HuH-7.5 (cell line): ENCODE data around the gene PDCD4.
"Not testable (repeated sequence)": the region's sequence is repeated elsewhere in the genome, so short reads cannot be mapped to it uniquely, and the experiment has no call there.

Source experiments
- DNase-seq: peaks from one replicate; pipeline ENCODE4 v3.0.0; 2011; ENCODE audit warnings: low spot score

The PDCD4 gene

DNA sequence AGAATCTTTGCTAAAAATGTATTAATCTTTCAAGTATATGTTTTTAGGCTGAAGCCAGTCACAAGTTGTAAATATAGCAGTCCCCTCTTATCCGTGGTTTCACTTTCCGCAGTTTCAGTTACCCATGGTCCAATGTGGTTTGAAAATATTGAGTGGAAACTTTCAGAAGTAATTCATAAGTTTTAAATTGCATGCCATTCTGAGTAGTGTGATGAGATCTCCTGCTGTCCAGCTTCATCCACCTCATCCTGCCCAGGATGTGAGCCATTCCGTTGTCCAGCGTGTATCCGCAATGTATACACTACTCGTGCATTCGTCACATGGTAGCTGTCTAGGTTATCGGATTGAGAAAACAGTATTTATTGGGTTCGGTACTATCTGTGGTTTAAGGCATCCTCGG, 12.2 kb downstream of the PDCD4 start:
- no peak for DNase-seq

DNA sequence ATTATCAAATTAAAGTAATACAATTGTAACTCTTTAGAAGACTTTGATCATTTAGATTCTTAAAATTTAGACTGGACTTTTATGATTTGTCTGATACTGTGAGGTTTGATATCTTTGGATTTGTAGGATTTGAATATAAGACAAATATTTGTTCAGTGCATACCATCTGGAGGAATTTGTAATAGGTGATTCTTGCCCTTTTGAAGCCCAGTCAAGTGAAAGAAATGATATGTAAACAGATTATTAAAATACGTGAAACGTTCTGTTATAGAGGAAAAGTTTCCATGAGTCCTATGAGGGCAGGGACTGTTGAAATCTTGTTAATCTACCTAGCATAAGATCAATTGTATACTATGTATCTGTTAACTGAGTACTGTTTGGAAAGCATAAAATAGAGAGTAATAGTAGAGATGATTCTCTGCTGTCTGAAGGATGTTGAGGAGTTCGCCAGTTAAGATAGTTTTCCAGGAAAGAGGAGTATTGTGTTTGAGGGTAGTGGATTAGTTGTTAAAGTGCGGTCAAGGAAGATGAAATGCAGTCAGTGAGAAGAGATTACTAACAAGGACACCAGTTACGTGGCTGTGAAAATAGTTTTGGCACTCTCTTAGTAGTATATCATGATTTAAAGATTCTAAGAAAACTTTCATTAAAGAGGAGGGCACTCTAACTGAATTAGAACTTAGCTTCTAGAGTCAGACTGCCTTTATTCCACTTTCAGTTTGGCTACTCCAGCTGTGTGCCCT, 14.4 kb downstream of the PDCD4 start:
- DNase-seq: no peak

DNA sequence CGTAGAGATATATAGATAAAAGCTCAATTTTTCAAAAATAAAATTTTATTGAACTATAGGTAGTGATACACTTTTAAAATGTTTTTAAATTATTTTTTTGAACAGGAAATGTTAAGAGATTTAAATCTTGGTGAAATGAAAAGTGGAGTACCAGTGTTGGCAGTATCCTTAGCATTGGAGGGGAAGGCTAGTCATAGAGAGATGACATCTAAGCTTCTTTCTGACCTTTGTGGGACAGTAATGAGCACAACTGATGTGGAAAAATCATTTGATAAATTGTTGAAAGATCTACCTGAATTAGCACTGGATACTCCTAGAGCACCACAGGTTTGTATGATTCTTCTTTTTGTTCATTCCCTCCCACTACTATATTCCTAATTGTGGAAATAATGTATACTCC, 15.8 kb downstream of the PDCD4 start:
- no peak for DNase-seq

DNA sequence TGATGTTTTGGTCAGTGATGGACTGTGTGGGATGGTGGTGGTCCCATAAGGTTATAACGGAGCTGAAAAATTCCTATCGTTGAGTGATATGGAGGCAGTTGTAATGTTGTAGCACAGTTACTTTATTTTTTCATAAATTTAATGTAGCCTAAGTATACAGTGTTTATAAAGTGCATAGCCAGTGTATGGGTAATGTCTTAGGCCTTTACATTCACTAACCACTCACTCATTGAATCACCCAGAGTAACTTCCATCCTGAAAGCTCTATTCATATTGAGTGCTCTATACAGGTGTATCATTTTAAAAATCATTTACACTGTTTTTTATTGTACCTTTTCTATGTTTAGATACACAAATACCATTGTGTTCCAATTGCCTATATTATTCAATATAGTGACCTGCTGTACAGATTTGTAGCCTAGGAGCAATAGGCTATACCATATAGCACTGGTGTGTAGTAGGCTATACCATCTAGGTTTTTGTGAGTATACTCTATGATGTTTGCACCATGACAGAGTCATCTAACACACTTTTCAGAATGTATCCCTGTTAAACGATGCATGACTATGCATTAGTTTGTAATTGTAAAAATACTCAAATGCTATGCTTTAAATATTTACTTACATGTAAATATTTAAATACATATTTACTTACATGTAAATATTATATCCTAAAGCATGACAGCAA, 21.0 kb downstream of the PDCD4 start:
- no peak for DNase-seq

DNA sequence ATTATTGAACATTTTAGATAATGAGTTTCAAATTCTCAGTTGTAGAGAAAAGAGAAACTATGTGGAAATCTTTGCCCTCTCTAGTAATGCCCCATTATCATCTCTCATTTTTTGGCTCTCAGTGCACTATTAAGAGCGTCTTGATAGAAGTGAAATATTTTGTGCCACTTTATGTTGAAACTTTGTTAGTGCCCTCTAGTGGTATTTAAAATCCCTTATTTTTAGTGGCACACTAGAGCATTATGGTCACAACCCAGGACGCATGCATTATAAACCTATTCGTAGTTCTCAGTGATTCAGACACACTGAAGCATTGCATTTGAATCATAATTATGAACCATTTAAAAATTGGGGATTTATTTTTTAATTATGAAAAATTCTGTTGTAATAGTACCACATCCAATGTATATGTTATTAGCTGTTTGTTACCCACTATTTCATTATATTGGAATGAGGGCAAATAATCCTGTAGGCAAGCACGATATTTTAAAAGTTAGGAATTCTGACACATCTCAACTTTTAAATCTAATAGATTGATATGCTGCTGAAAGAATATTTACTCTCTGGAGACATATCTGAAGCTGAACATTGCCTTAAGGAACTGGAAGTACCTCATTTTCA, 21.9 kb downstream of the PDCD4 start:
- DNase-seq: no peak

DNA sequence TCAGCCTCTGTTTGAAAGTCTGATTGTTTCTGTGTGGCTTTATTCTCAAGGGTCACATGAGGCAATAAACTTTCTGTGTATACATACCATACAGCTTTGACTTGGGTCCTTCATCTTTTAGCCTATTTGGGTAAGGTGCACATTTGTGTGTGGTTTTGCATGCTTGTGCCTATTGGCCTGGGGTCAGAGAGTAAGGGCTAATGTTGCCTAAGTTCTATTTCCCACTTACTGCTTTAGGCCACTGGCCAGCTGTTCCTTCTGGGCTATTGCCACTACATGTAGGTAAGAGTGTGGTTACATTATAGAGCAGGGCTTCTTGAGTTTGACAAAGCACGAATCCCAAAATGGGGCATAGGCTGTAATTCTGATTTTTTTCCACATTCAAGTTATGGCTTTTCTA, 25.5 kb downstream of the PDCD4 start:
- DNase-seq: no peak

DNA sequence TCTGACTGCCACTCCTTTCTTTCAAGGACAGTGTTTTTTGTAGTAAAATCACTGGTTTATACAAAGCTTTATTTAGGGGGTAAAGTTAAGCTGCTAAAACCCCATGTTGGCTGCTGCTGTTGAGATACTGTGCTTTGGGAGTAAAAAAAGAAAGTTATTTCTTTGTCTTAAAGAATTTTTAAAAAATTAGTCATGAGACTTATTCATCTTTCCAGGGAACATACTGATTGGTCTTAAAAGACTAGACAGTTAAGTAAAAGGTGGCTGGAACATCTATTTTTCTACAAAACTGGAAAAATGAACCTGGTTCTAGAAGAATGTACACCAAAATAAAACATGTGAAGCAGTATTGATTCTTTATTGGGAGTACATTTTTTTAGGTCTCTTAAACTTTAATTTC, 26.7 kb downstream of the PDCD4 start:
- no peak for DNase-seq

DNA sequence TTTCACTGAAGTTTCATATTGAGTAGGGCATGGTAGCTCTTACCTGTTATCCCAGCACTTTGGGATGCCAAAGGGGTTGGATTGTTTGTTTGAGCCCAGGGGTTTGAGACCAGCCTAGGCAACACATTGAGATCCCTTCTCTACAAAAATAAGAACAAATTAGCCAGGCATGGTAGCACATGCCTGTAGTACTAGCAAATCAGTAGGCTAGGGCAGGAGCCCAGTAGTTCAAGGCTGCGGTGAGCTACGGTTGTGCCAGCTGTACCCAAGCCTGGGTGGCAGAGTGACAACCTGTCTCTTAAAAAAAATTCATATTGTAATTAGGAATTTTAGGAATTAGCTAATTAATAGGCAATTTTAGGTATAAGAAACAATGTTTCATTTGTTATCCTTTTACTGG, 29.3 kb downstream of the PDCD4 start:
- DNase-seq: no peak

DNA sequence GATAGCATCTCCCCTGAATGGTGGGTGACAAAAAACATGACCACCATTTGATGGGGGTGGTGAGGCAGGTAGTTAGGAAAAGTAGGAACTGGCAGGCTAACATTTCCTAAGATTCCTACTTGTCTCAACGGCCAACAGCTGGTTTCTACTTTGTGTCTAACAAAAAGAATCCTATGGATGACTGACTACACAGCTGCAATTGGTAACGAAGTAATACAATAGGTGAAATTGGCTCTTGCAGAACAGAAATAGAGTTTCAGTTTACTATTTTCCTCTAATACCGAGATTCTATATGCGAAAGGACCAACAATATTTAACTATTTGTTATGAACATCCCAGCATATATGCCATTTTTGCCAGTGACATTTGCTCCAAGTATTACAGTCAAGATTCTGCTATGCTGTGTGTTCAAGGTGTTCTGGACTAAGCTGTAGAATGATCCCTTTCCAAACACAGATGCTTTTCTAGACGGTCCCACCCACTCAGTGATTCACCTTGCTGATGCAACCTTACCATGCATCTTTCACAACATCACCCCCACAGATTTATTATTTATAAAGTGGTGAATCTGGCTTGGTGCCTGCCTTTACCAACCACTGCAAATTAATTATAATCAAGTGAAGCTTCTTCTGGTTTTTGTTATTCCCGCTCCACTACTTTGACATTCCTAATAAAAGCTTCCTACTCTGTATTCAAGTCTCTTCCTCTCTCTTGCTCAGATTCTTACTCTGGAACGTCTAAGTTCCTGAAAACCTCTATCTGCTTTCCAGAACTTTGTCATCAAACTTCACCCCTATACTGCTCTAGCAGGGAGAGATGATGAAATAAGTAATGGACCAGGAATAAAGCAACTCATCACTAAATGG, 30.5 kb downstream of the PDCD4 start:
- DNase-seq: no peak

DNA sequence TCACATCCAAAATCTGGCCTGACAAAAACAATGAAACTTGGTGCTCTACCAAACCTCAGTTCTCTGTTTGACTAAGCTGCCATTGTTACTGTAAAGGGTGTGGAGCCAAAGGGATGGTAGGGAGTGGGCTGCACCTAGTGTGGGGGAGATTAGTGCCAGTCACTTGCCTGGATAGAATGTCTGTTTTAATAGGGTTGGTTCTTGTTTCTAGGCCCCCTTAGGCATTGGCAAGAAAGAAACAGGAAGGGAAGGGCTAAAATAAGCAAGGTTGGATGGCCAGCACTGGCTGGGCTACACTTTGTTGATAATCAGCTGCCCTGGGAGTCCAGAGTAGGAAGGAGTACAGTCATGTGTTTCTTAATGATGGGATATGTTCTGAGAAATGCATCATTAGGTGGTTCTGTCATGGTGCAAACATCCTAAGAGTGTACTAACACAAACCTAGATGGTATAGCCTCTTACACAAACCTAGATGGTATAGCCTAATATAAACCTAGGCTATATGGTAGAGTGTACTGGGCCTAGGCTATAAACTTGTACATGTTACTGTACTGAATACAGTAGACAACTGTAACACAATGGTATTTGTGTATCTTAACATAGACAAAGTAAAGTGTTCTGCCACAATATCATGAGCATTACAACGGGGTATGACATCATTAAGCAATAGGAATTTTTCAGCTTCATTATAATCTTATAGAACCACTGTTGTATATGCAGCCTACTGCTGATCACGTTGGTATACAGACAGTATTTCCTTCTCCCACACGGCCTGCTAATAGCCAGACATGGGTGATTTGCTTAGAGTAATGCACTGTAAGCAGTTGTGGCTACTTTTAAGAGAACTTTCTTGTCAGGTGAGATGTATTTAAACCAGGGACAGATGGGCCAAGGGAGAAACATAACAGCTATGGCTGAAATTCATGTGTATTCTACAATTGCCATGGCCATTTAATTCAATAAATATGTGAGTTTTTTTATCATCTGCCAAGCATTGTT, 31.9 kb downstream of the PDCD4 start:
- no peak for DNase-seq

DNA sequence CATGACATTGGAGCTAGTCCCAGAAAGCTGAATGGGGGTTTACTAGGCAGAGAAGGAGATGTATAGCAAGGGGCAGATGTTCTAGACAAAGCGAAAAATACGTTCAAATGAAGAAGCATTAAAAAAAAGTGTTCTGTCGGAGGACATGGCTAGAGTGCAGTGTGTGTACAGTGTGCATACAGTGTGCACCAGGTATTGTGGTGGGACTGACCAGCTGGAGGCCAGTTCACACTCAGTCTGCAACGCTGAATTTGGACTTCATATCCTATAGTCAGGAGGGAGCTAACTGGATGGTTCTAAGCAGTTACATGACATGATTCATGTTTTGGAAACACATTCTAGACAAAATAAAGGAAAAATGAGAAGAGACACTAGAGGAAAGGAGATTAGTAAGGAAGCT, 38.4 kb downstream of the PDCD4 start:
- DNase-seq: no peak

DNA sequence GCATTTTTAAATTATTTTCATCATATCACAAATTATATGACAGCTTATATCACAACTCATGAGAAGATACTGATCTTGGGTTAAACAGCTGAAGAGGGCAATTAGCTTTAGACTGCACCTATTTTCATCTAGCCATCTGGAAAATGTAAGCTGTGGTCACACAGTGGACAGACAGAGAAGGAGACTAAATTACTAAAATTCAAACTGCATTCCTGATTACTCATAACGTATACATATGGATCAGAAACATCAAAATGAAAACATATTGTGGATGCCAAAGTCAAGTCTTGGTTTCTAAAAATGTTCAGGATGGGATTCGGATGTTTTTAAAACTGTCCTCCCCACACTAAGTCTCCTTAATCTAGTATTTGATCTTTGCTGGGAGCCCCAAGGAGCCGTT, 40.6 kb downstream of the PDCD4 start:
- DNase-seq: no peak

DNA sequence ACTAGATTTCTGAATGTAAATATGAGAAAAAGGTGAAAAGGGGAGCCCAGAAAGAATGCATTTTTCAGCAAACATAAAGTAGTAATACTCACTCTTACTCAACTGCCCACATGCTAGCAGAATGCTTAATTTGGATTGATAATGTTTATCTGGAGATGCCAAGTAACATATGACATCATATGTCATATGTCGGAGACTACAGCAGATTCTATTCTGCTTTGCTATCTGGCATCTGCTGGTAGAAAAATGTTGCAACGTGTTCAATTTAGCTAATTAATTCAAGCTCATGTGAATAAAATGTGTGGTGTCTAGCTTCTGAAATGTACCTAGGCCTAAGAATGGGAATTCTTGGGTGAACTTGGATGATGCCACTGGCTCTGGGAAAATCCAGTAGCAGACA, 42.7 kb downstream of the PDCD4 start:
- DNase-seq: no peak

DNA sequence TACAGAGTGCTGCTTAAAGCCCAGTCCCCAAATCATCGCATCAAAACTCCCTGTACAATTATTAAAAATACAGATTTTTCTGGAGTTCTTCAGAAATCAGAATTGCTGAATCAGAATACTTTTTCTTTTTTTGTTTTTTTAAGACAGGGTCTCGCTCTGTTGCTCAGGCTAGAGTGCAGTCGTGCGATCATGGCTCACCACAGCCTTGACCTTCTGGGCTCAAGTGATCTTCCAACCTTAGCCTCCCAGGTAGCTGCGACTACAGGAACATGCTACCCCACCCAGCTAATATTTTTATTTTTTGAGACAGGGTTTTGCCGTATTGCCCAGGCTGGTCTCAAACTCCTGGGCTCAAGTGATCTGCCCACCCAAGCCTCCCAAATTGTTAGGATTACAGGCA, 43.3 kb downstream of the PDCD4 start:
- no peak for DNase-seq

DNA sequence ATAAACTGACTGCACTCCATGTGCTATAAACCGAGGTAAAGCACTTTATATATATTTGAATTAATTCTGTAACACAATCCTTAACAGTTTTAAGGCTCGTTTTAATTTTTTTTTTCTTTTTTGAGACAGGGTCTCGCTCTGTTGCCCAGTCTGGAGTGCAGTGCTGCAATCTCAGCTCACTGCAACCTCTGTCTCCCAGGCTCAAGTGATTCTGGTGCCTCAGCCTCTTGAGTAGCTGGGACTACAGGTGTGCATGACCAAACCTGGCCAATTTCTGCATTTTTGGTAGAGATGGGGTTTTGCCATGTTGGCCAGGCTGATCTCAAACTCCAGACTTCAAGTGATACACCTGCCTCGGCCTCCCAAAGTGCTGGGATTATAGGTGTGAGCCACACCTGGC, 43.9 kb downstream of the PDCD4 start:
- not testable (repeated sequence) for DNase-seq

DNA sequence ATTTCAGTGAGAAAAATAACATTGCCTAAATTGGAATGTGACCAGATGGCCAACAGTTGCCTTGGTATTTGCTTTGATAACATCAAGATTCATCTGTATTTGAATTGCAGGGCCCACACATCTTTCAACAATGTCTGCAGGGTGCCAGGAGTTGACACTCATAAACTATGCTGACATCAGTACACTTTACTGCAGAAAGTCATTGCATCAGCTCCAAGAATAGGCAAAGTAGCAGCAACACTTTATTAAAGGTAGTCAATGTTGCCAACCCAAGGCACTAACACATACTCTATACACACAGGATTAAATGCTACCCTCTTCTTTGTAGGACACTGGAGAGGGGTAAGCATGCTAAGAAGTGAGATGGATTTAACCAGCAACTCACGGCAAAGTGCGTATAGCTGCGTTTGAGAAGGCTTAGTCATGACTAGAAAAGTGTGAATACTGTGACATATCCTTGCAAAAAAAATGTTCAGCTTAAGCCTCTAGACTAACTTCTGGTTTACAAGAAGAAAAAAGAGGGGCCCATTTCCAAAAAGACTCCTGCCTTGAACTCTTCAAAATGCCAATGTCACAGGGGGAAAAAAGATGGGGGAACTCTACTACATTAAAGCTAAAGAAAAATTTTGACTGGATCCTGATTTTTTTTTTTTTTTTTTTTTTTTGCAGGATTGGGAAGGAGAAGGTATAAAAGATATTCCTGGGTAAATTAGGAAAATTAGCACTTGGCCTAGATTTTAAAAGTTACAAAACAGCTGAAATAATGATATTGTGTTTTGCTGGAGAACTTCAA, 45.0 kb downstream of the PDCD4 start:
- DNase-seq: no peak

DNA sequence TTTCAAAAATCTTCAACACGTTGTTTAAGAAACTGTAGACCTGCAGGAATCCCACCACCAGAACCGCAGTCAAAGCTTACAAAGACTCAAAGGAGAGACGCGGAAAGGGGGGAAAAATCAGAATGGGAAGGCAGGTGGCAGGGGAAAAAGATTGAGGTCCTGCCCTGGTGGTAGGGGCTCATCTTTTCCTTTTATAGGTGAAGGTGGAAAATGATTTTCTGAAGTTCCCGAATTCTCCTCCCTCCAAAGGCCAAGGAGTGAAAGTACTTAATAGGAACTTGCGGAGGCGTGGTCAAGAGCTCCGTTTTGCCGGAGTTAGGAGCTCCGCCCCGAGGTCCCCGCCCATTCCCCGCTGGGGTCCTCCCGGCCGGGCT, 46.5 kb downstream of the PDCD4 start:
- DNase-seq: peak; percentile 81

DNA sequence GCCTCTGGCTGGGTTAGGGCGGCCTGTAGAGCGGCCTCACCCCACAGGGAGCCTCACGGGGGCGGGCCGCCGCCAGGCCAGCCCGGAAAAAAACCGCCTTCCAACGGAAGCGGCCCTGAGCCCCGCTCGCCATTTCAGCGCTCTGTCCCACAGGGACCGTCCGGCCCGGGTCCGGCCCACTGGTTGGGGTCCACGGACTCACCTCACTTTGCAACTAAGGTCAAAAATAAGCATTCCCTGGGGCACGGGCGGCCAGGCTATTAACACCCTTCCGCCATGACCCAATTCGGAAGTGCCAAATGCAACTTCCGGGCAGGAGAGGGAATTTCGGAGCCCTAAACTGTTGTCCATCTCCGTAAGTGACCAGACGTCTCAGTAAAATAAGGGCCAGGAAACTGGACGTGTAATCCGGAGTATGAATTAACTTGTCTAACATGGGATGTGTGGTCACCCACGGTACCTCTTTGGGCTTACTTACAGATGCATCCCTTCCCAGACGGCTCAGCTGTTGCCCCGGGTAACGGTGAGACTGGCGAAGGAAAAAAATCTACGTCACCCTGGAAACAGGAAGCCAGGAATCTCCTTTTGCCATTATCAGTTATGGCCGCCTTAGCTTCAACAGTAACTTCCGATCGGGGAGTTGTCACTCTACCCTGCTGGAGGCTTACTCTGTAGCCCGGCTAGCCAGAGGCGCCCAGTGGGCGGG, 47.1 kb downstream of the PDCD4 start, which contains the start of gene BBIP1:
Gene BBIP1, minus strand, starts transcription at position 538 of the 706 bp plus-strand sequence. CDS start 1,023 bp downstream, outside the sequence.
- DNase-seq: peak; percentile 31

DNA sequence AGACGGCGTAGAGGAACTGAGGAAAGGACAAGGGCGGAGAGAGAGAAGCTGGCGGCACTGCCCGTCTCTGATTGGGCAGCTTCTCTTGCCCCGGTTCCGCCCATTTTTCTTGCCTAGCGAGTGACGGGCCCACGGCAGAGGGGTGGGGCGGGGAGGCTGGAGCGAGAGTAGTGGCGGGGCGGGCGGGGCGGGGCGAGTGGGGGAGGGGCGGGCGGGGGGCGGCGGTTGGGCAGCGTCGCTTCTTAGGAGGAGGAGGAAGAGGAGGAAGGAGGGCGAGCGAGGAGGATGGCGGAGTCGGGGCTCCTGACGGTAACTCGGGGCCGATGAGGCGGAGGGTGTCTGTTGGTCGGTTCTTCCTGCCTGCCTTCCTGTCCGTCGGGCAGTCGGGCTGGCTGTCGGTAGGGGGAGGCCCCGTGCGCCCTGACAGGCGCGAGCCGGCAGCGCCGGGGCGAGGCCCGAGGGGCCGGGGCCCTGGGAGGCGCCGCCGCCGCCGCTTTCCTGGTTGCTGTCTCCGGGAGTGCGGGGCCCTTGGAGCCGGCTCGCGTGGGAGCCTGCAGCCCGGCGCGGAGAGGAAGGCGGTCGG, 47.7 kb downstream of the PDCD4 start, which contains the start of gene SHOC2:
Gene SHOC2, plus strand, starts transcription at position 256 of the 583 bp plus-strand sequence. CDS start 44,755 bp downstream, outside the sequence.
- DNase-seq: peak; percentile 84
